OCI-LY7 (cell line): ENCODE results near the gene COL11A2. TPM values are rescaled to one million over a fixed set of nuclear protein-coding genes. Genes with fewer than 3 reads are reported as not detected.

Experiments used
- BruUV-seq: library from RNA; stranded (reverse); fragments of 400-500 nt; replicated peaks from 2 replicates; lab custom pipeline; 2021; lab: Mats Ljungman, UMichigan
- CTCF ChIA-PET: fragments of 300-600 bp; sonication (Branson Sonifier 250); formaldehyde crosslinking; loops from one replicate; lab custom pipeline; 2022; ENCODE audit warnings: antibody characterized with exemption; ENCODE audit not compliant: unreplicated experiment; lab: Charles Lee
- POLR2A ChIA-PET: fragments of 300-600 bp; sonication (Branson Sonifier 250); formaldehyde crosslinking; loops from one replicate; lab custom pipeline; 2022; ENCODE audit warnings: antibody characterized with exemption; lab: Charles Lee
- DNase-seq: peaks from one replicate; pipeline ENCODE4 v3.0.0-alpha.2; 2015; ENCODE audit warnings: low spot score
- H2AFZ ChIP-seq: fragments of 200-600 bp; sonication (generic), shearing (Covaris generic); 2 replicates; pipeline ENCODE4 v1.6.1; 2014; ENCODE audit warnings: mild to moderate bottlenecking, antibody characterized with exemption, low read length, moderate library complexity
- H3K27ac ChIP-seq: fragments of 200-600 bp; sonication (generic); 2 replicates; pipeline ENCODE4 v1.5.1; 2014; ENCODE audit warnings: mixed run types, low read depth, mild to moderate bottlenecking, moderate library complexity, low read length, inconsistent platforms; ENCODE audit not compliant: poor library complexity, severe bottlenecking
- H3K36me3 ChIP-seq: fragments of 200-600 bp; sonication (generic); 2 replicates; pipeline ENCODE4 v1.6.1; 2014; ENCODE audit warnings: mild to moderate bottlenecking, antibody characterized with exemption, low read length, moderate library complexity, mixed read lengths; ENCODE audit not compliant: insufficient read depth
- H3K4me1 ChIP-seq: fragments of 200-600 bp; sonication (generic); 2 replicates; pipeline ENCODE4 v1.5.1; 2014; ENCODE audit warnings: mild to moderate bottlenecking, low read length; ENCODE audit not compliant: insufficient read depth, poor library complexity, severe bottlenecking
- H3K4me2 ChIP-seq: fragments of 200-600 bp; sonication (generic); 2 replicates; pipeline ENCODE4 v1.6.1; 2014; ENCODE audit warnings: mild to moderate bottlenecking, low read length
- H3K4me3 ChIP-seq: fragments of 200-600 bp; sonication (generic); 2 replicates; pipeline ENCODE4 v1.5.1; 2014; ENCODE audit warnings: mild to moderate bottlenecking, low read depth, low read length; ENCODE audit not compliant: poor library complexity, severe bottlenecking
- H3K79me2 ChIP-seq: fragments of 200-600 bp; sonication (generic); 2 replicates; pipeline ENCODE4 v1.6.1; 2016; ENCODE audit warnings: low read depth, mild to moderate bottlenecking, low read length, moderate library complexity, mixed read lengths; ENCODE audit not compliant: insufficient read depth
- H3K9me2 ChIP-seq: fragments of 200-600 bp; sonication (generic); 2 replicates; pipeline ENCODE4 v1.6.1; 2016; ENCODE audit warnings: mild to moderate bottlenecking, low read length, mixed read lengths; ENCODE audit not compliant: insufficient read depth
- H3K9me3 ChIP-seq: fragments of 200-600 bp; sonication (generic); 2 replicates; pipeline ENCODE4 v1.6.1; 2014; ENCODE audit warnings: mild to moderate bottlenecking, mixed run types, low read length, mixed read lengths
- H4K20me1 ChIP-seq: fragments of 200-600 bp; sonication (generic); 2 replicates; pipeline ENCODE4 v1.6.1; 2014; ENCODE audit warnings: mild to moderate bottlenecking, antibody characterized with exemption, low read length, moderate library complexity, mixed read lengths; ENCODE audit not compliant: insufficient read depth
- CTCF ChIP-seq: fragments of 200-600 bp; sonication (generic); conservative IDR thresholded peaks from 2 replicates; pipeline ENCODE4 v1.5.1; 2014; ENCODE audit warnings: mild to moderate bottlenecking, antibody characterized with exemption, low read length, moderate library complexity, mixed read lengths
- EZH2phosphoT487 ChIP-seq: fragments of 200-600 bp; sonication (generic); IDR thresholded peaks from 2 replicates; pipeline ENCODE4 v1.6.1; 2018; ENCODE audit warnings: low read depth, borderline replicate concordance, mild to moderate bottlenecking, mixed run types, antibody characterized with exemption, low read length, moderate library complexity, mixed read lengths
- intact Hi-C: fragments of 100-400 bp; cut with micrococcal nuclease; formaldehyde crosslinking; loops from one replicate; pipeline ENCODE4 v1.10.0; 2022; ENCODE audit not compliant: unreplicated experiment
- total RNA-seq, 2 experiments: library from RNA; depleted of rRNA in 1 of 2; stranded (reverse); fragments of >200 nt in 1 of 2; shearing (Covaris generic) in 1 of 2; gene quantifications; 2 replicates each; pipeline ENCODE4 v1.2.3, GENCODE V29; 2014 to 2022

Gene COL11A2
- total RNA-seq, 2 experiments from 2014 or later: 4.5 to 5.2 TPM

GRCh38 chr6:33169291-33170175 lies 22.7 kb downstream of the COL11A2 start:
- Histone ChIP-seq H3K27ac (no peak overlapping the region), H3K9me3 (no peaks in the 10 kb centered on the region), H2AFZ (no peak overlapping the region), H3K79me2 (no peaks in the 10 kb centered on the region), H4K20me1 (no peaks in the 10 kb centered on the region), H3K36me3 (no peaks in the 10 kb centered on the region), H3K4me3 (no peak overlapping the region), H3K4me2 (no peak overlapping the region), H3K9me2 (no peaks in the 10 kb centered on the region), H3K4me1 (peaks cover 4% of the 10 kb centered on the region)
- intact Hi-C loops: no loop called here
- BruUV-seq: no TSS peak
- no peak for DNase-seq
- ChIA-PET POLR2A (no interaction called here), CTCF (no interaction called here)
- no peak for TF ChIP-seq EZH2phosphoT487
- no peak for TF ChIP-seq CTCF

- intact Hi-C loops: no loop called here
- Histone ChIP-seq H3K4me3 (no peak overlapping the region), H3K9me3 (no peaks in the 10 kb centered on the region), H3K27ac (no peak overlapping the region), H3K9me2 (no peaks in the 10 kb centered on the region), H3K79me2 (no peaks in the 10 kb centered on the region), H3K4me1 (peaks cover 4% of the 10 kb centered on the region), H2AFZ (no peak overlapping the region), H4K20me1 (no peaks in the 10 kb centered on the region), H3K36me3 (no peaks in the 10 kb centered on the region), H3K4me2 (no peak overlapping the region)
- DNase-seq: no peak
- no TSS peak for BruUV-seq
- POLR2A ChIA-PET: no interaction called here
- CTCF ChIA-PET: no interaction called here
- no peak for TF ChIP-seq CTCF
- TF ChIP-seq EZH2phosphoT487: no peak
These were observed 23.6 kb downstream of the COL11A2 start for GRCh38 chr6:33168639-33169038.

DNA sequence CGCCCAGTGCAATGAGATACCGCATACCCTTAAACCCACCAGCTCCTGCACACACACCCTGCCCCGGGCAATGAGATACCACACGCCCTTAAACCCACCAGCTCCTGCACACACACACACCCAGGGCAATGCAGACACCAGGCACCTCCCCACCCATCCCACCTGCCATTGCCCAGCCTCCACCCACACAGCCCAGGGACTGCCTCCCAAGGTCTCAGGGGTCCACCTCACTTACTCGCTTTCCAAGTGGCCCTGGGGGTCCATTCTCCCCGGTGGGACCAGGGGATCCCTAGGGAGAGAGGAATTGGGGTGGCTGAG lies 24.0 kb downstream of the COL11A2 start:
- ChIA-PET CTCF (no interaction called here), POLR2A (no interaction called here)
- Histone ChIP-seq H3K4me3 (no peak overlapping the region), H3K36me3 (no peaks in the 10 kb centered on the region), H2AFZ (no peak overlapping the region), H3K4me1 (peaks cover under 1% of the 10 kb centered on the region), H3K9me2 (no peaks in the 10 kb centered on the region), H3K9me3 (no peaks in the 10 kb centered on the region), H3K4me2 (no peak overlapping the region), H4K20me1 (no peaks in the 10 kb centered on the region), H3K27ac (no peak overlapping the region), H3K79me2 (no peaks in the 10 kb centered on the region)
- intact Hi-C loops: no loop called here
- TF ChIP-seq EZH2phosphoT487: no peak
- TF ChIP-seq CTCF: no peak
- DNase-seq: no peak
- no TSS peak for BruUV-seq
